OCI-LY7 (cell line): ENCODE results near the gene CNN1.

ENCODE experiments used
- CTCF ChIP-seq: fragments of 200-600 bp; sonication (generic); conservative IDR thresholded peaks from 2 replicates; pipeline ENCODE4 v1.5.1; 2014; ENCODE audit warnings: mild to moderate bottlenecking, antibody characterized with exemption, low read length, moderate library complexity, mixed read lengths
- EZH2phosphoT487 ChIP-seq: fragments of 200-600 bp; sonication (generic); IDR thresholded peaks from 2 replicates; pipeline ENCODE4 v1.6.1; 2018; ENCODE audit warnings: low read depth, borderline replicate concordance, mild to moderate bottlenecking, mixed run types, antibody characterized with exemption, low read length, moderate library complexity, mixed read lengths

GRCh38 chr19:11563532-11563931 is 24.9 kb downstream of the CNN1 start:
- TF ChIP-seq CTCF (no peak), EZH2phosphoT487 (no peak)
